GM11168 (cell line): ENCODE results near the gene EFTUD2.

Source experiments
- in situ Hi-C: fragments of 300-500 bp; cut with MboI; formaldehyde crosslinking; loops from one replicate; pipeline ENCODE4 v1.12.0; 2022; ENCODE audit warnings: low sequenced_read_pairs; ENCODE audit not compliant: unreplicated experiment

EFTUD2 gene

GRCh38 chr17:44894642-44895041 is 4.6 kb downstream of the EFTUD2 start:
- in situ Hi-C loops = no loop called here

DNA sequence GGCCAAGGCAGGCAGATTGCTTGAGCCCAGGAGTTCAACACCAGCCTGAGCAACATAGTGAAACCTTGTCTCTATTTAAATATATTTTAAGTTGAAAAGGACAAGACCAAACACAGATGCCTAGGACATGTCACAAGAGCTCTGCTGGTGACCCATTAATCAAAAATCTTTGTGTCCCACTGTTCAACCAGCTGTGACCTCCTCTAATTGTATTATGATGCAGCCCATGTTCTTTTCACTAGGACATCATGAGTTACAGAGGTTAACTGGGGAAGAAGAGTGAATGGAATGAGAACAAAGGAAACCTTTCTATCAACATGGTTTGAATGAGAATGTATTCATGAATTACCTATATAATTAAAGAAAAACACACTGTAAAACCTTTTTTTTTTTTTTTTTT is 7.0 kb downstream of the EFTUD2 start:
- in situ Hi-C loops = no loop called here

DNA sequence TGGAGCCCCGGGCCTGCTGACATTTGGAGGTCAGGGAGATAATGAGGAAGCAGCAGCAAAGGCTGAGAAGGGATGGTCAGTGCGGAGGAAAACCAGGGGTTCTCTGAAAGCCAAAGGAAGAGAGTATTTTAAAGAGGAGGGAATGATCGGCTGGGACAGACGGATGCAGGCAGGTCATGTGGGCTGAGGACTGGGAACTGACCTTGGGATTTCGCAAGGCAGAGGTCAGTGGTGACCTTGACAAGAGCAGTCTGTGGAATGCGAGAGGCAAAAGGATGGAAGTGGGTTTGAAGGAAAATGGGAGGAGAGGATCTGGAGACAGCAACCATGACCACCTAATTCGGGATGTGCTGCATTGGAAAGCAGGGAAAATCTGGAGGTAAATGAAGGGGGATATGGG is 10.2 kb downstream of the EFTUD2 start:
- in situ Hi-C loops = no loop called here

GRCh38 chr17:44887971-44888954 is 11.0 kb downstream of the EFTUD2 start:
- in situ Hi-C loops = no loop called here

GRCh38 chr17:44887016-44887415 is 12.2 kb downstream of the EFTUD2 start:
- in situ Hi-C loops = no loop called here

DNA sequence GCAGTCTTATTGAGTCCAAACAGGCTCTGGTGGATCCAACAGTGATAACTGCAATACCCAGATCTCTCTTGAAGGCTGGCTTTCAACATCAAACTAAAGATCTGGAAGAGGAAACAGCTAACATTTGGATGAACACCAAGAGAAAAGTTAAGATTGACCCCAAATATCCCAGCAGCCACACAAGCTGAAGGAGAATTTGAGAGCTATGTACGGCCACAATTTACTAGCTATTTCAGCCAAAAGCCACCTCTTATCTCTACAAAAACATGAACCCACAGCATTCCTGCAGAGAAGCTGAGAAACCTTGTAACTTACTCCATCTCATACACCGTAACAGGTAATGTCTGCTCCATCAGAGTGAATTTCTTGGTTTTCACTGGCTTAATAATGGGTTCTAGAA is 14.3 kb downstream of the EFTUD2 start:
- in situ Hi-C loops = no loop called here

GRCh38 chr17:44881145-44881544 is 18.1 kb downstream of the EFTUD2 start:
- in situ Hi-C loops = no loop called here

DNA sequence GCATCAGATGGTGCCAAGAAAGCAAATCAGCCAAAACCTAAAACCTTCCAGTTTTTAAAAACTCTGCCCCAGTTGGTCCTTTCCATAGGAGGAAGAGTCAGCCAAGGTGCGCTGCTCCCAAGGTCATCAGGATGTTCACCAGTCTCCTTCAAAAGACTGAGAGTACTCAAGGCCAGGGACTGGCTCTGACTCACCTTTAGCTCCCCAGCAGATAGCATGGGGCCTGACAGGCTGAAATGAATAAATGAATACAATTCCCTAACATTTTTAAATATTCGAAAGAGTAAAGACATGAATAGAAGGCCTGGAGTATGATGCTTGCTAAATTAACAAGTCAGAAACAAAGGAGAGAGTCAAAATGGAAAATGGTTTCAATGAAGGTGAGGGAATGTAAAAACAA is 19.2 kb downstream of the EFTUD2 start:
- in situ Hi-C loops = no loop called here

DNA sequence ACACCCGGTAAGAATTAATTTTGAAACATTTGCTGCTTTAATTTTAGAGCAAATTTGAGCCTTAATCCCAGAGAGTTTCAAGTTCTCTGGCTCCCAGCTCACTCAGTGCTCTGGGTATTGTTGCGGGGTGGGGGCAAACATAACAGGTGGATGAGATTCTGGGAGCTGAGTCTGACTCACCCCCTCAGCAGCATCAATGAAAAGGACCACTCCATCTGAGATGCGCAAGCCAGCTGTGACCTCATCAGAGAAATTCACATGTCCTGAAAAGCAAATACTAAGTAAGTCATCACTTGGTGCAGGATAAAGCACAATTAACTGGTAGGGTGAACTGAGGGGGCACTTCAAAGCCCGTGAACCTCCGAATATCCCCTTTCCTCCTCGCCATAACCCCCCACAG is 19.9 kb downstream of the EFTUD2 start:
- in situ Hi-C loops = no loop called here

DNA sequence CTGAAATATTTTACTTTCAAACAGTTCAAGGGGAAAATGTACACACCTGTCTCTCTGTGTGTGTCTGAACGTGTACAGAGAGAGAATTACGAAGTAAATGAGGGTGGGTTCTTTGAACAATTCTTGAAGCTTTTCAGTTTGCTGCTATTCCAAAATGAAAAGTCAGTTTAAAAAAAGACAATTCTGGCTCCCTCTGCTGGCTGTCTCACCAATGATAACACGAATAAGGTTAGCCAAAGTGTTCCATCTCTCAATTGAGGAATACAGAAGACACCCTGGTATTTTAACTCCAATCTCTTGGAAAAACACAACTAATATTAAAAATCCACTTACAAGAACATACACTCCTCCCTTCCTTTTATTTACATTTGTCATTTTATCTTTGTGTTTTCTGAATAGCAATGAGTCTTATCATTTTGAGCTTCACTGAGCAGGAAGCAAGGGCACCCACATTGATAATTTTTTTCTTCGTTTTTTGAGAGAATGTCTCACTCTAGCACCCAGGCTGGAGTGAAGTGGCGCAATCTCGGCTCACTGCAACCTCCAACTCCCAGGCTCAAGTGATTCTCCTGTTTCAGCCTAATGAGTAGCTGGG is 20.5 kb downstream of the EFTUD2 start:
- in situ Hi-C loops = no loop called here

DNA sequence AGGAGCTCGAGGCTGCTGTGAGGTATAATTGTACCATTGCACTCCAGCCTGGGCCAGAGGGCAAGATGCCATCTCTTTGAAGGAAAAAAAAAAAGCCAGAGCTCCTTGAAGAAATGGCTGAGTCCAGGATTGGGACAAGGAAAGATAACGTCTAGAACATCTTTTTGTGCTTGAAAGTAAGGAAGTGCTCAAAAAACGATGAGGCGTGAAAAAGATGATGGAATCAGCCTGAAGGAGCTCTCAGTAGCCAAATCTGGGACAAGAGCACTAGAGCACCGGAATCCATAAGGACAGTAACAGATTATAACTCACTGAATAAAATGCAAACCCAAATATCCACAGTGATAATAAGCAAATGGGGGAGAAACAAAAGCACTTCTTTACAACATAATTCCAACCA is 22.1 kb downstream of the EFTUD2 start:
- in situ Hi-C loops = no loop called here

GRCh38 chr17:44875761-44876160 is 23.5 kb downstream of the EFTUD2 start:
- in situ Hi-C loops = no loop called here

DNA sequence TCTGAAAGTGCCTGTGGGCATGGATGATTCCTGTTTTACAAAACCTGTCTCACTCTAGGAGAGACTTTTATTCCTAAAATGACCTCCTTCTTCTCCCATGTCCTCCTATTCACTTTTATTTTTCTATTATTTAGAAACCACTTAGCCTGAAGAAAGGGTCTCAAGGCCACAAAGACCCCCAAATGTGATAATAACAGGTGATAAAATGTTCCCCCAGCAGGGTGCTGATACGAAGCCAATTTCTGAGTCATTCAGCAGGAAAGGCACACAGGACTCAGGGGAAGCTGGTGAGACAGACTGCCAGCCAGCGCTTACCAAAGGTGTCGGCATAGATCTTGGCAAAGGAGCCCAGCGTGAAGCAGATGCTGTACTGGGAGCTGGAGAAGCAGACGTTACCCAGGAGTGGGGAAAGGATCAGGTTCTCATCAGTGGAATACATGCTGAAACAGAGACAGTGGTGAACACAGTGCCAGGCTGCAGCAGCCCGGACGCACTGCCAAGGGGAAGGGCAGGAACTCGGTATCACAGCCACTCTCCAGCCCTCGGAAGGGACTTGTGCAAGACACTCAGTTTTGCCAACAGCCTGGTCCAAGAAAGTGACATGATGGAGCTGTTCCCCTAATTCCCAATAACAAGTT is 27.0 kb downstream of the EFTUD2 start:
- in situ Hi-C loops = loop anchor here (5.0 kb wide), 1 partner anchor 80 kb away; no protein-coding TSS in a partner anchor

GRCh38 chr17:44871556-44871955 is 27.7 kb downstream of the EFTUD2 start:
- in situ Hi-C loops = loop anchor here (5.0 kb wide), 1 partner anchor 79 kb away; no protein-coding TSS in a partner anchor

GRCh38 chr17:44867841-44868240 is 31.4 kb downstream of the EFTUD2 start:
- in situ Hi-C loops = no loop called here

GRCh38 chr17:44865931-44866330 is 33.3 kb downstream of the EFTUD2 start:
- in situ Hi-C loops = no loop called here

- in situ Hi-C loops = no loop called here
These were observed 34.0 kb downstream of the EFTUD2 start for GRCh38 chr17:44865231-44865660.

DNA sequence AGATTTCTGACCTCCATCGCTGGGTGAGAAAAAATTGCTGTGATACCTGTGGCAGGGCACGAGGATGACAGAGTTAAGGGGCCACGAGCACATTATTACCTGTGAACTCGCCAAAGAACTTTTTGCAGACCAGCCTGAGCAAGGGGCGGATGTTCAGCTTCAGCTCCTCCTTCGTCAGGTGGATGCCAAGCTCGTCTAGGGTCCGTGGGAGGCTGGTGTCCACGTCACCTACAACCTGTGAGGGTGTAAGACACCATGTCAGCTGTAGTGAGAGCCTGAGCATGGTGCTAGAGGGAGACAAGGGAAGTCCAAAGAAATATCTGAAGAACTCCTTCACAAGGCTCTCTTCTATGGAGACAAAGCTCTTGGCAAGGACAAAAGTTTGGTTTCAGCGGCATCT is 34.4 kb downstream of the EFTUD2 start:
- in situ Hi-C loops = no loop called here

DNA sequence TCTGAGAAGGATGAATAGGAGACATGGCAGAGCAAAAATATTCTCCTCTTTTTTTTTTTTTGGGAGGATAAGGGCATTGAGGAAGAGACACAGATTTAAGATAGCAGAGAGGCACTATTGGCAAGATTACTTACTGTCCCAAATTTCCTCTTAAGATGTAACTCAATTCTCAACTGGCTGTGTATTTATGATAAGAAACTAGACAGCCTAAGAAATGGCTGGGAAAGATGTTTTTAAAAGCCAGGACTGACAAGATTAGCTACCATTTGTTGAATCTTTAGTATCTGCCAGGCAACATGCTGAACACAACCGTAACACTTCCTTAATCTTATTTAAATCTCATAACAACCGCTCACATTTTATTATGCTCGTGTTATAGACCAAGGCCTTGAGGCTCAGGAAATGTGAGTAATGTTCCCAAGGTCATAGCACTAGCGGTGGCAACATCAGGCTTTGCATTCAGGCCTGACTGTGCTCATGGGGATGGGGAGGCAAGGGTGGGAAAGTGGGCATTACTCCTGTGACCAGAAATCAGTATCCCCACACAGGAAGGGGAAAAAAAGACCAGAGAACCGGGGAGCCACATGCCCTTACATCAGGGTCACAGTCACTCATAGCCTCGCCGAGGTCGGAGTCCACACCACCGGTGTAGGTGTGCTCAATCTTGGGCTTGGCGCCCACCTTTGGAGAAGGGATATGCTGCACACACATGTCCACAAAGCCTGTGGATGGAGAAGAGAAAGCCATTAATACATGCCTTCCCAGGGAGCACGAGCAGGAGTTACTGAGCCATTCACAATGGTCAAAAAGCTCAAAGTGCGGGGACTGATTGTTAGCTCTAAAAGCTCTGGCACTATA is 36.0 kb downstream of the EFTUD2 start:
- in situ Hi-C loops = no loop called here

DNA sequence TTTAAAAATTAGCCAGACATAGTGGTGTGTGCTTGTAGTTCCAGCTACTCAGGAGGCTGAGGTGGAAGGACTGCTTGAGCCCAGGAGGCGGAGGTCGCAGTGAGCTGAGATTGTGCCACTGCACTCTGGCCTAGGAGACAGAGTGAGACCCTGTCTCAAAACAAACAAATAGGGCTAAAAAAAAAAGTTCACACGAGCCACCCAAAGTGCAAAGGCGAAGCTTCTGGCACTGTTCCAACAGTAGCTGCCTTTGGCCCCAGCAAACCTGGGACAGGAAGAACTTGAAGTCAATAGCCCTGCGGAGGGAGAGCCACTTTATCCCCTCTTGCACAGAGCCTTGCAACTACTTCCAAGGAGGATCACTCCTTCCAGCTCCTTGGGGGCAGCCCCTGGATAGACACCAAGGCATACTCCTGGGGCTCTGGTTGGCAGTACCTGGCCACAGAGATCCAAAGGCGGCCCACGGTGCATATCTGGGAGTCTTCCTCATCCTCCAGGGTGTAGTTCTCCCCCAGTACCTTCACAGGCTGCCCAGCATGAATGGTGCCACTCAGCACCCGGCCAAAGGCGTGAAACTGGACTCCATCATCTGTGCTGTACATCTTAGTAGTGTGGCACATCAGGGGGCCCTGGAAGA is 36.8 kb downstream of the EFTUD2 start:
- in situ Hi-C loops = no loop called here
